HepG2 (cell line): Measurements from ENCODE around the gene GFRAL. TPM values are rescaled to one million over a fixed set of nuclear protein-coding genes. Genes with fewer than 3 reads are reported as not detected.

Experiments
- ATAC-seq: fragments of 200-7000 bp; cut with Tn5 transposase; 3 replicates; pipeline ENCODE4 v1.9.1; 2020; ENCODE audit warnings: mild to moderate bottlenecking, moderate library complexity
- BruUV-seq: library from RNA; stranded (reverse); fragments of 400-500 nt; replicated peaks from 2 replicates; lab custom pipeline; 2021; lab: Mats Ljungman, UMichigan
- CTCF ChIA-PET: fragments of 300-600 bp; formaldehyde crosslinking; extraction: SDS; loops from one replicate; lab custom pipeline; 2021; ENCODE audit warnings: low total read pairs, inconsistent platforms, low intra/inter-chr PET ratio; lab: Yijun Ruan, JAX
- POLR2A ChIA-PET: fragments of 350-600 bp; sonication (Branson Sonifier 250); formaldehyde crosslinking; loops from one replicate; lab custom pipeline; 2020; ENCODE audit warnings: antibody characterized with exemption, inconsistent platforms; lab: Yijun Ruan, JAX
- DNase-seq: peaks from one replicate; pipeline ENCODE4 v3.0.0-alpha.2; 2015; ENCODE audit warnings: low spot score
- FAIRE-seq: peaks from 3 replicates; lab custom pipeline; 2011; peaks lifted over from hg19 to GRCh38; lab: Jason Lieb, UNC
- H2AFZ ChIP-seq: one replicate; pipeline ENCODE4 v1.6.1; 2011; ENCODE audit warnings: low read length, inconsistent platforms
- H3K27ac ChIP-seq: fragments of 300-600 bp; 3 replicates; pipeline ENCODE4 v1.8.0; 2011; ENCODE audit warnings: mixed run types, mild to moderate bottlenecking, mixed read lengths, low read length, inconsistent platforms; ENCODE audit not compliant: insufficient read depth; ENCODE audit errors: extremely low read length
- H3K27me3 ChIP-seq, 2 experiments: fragments of 200-600 bp in 1 of 2; 2 replicates in 1 of 2; 3 replicates in 1 of 2; pipeline versions ENCODE4 v1.6.0 to v1.8.0; 2011; ENCODE audit warnings: low read length in 2 of 2, mild to moderate bottlenecking in 2 of 2, moderate library complexity in 2 of 2, inconsistent platforms in 1 of 2; ENCODE audit not compliant: insufficient read depth in 2 of 2, control insufficient read depth in 1 of 2
- H3K36me3 ChIP-seq, 2 experiments: fragments of 200-600 bp in 1 of 2; replicated peaks in 1 of 2; 2 replicates in 1 of 2; 3 replicates in 1 of 2; pipeline versions ENCODE4 v1.5.1 to v1.8.0; 2011; ENCODE audit warnings: low read length in 2 of 2, inconsistent platforms in 1 of 2; ENCODE audit not compliant: insufficient read depth in 2 of 2, control insufficient read depth in 1 of 2
- H3K4me1 ChIP-seq: 2 replicates; pipeline ENCODE4 v1.5.1; 2012; ENCODE audit warnings: low read length, inconsistent platforms; ENCODE audit not compliant: insufficient read depth
- H3K4me2 ChIP-seq: 2 replicates; pipeline ENCODE4 v1.6.0; 2011; ENCODE audit warnings: low read depth, low read length, inconsistent platforms
- H3K4me3 ChIP-seq, 3 experiments: fragments of 200-600 bp in 1 of 3; sonication (generic), shearing (Covaris generic) in 1 of 3; replicated peaks in 1 of 3; 2 replicates each; pipeline ENCODE4 v1.5.1; 2011 to 2016; ENCODE audit warnings: low read length in 3 of 3, inconsistent platforms in 2 of 3, low read depth in 2 of 3, mild to moderate bottlenecking in 2 of 3, control low read depth in 1 of 3, mixed read lengths in 1 of 3; ENCODE audit not compliant: insufficient read depth in 1 of 3
- H3K79me2 ChIP-seq: one replicate; pipeline ENCODE4 v1.6.1; 2011; ENCODE audit warnings: low read length, inconsistent platforms; ENCODE audit not compliant: insufficient read depth
- H3K9ac ChIP-seq: 2 replicates; pipeline ENCODE4 v1.6.0; 2011; ENCODE audit warnings: mild to moderate bottlenecking, low read depth, low read length, inconsistent platforms; ENCODE audit not compliant: insufficient read depth
- H3K9me3 ChIP-seq: 2 replicates; pipeline ENCODE4 v1.5.1; 2012; ENCODE audit warnings: mild to moderate bottlenecking, low read length
- H4K20me1 ChIP-seq: 2 replicates; pipeline ENCODE4 v1.6.0; 2011; ENCODE audit warnings: inconsistent platforms, mild to moderate bottlenecking, low read length, moderate library complexity; ENCODE audit not compliant: insufficient read depth
- CEBPG ChIP-seq: IDR thresholded peaks from 2 replicates; pipeline ENCODE4 v1.6.1; 2016
- CHD2 ChIP-seq: IDR thresholded peaks from 2 replicates; pipeline ENCODE4 v1.6.1; 2011; ENCODE audit warnings: low read depth, low read length, improper control_type of control experiment
- EHMT2 ChIP-seq: fragments of 200-600 bp; sonication (generic); IDR thresholded peaks from 2 replicates; pipeline ENCODE4 v1.7.0; 2017; ENCODE audit warnings: antibody characterized with exemption, low read depth, low read length, borderline replicate concordance
- FOXK1 ChIP-seq: sonication (generic); formaldehyde crosslinking; IDR thresholded peaks from 2 replicates; pipeline ENCODE4 v1.4.0; 2020; ENCODE audit warnings: low read depth, missing genetic modification reagents, borderline replicate concordance
- IRF2 ChIP-seq: IDR thresholded peaks from 2 replicates; pipeline ENCODE4 v1.6.1; 2018; ENCODE audit warnings: missing genetic modification reagents, missing compliant biosample characterization
- NFIB ChIP-seq: sonication (generic); formaldehyde crosslinking; IDR thresholded peaks from 2 replicates; pipeline ENCODE4 v1.9.0; 2021; ENCODE audit warnings: missing genetic modification reagents, mild to moderate bottlenecking, borderline replicate concordance
- NFRKB ChIP-seq: fragments of 450-650 bp; IDR thresholded peaks from 2 replicates; pipeline ENCODE4 v1.6.1; 2017
- ONECUT2 ChIP-seq: sonication (generic); formaldehyde crosslinking; IDR thresholded peaks from 2 replicates; pipeline ENCODE4 v1.4.0; 2020; ENCODE audit warnings: missing genetic modification reagents
- ZNF75D ChIP-seq: sonication (generic); formaldehyde crosslinking; IDR thresholded peaks from 2 replicates; pipeline ENCODE4 v1.8.1; 2023; ENCODE audit warnings: missing genetic modification reagents, mild to moderate bottlenecking, borderline replicate concordance
- WGBS: methylation state at CpG from one replicate; pipeline ENCODE4 v1.1.6; 2017; ENCODE audit warnings: low lambda C conversion rate; 5-methylcytosine and 5-hydroxymethylcytosine counted together
- in situ Hi-C: cut with HindIII; loops from 2 replicates; pipeline ENCODE4 v1.10.0; 2017; ENCODE audit warnings: low pct_unique_long_range_greater_than_20kb; ENCODE audit not compliant: extremely low pct_ligation_motif_present
- intact Hi-C: fragments of 100-400 bp; cut with micrococcal nuclease; formaldehyde crosslinking; loops from one replicate; pipeline ENCODE4 v1.10.0; 2022; ENCODE audit not compliant: unreplicated experiment
- polyA plus RNA-seq, 8 experiments: library from polyadenylated mRNA; depleted of rRNA in 3 of 8; stranded (reverse) in 7 of 8; unstranded in 1 of 8; fragments of >200 nt; fragmentation: Illumina TruSeq in 4 of 8; extraction: Trizol in 4 of 8; gene quantifications; 2 replicates each; pipeline versions ENCODE4 v1.2.1 to v1.2.3, GENCODE V29; 2011 to 2016; ENCODE audit warnings: low read depth in 4 of 8, missing spikeins in 1 of 8, mixed read lengths in 1 of 8; ENCODE audit not compliant: insufficient read depth in 1 of 8
- total RNA-seq, 5 experiments: library from RNA; depleted of rRNA; stranded (reverse); fragments of >200 nt; fragmentation: Illumina TruSeq; extraction: Trizol; gene quantifications; 2 replicates each; pipeline ENCODE4 v1.2.3, GENCODE V29; 2016; ENCODE audit warnings: low read depth in 1 of 5
- TF ChIP-seq, protein P1 (sequence below): IDR thresholded peaks from 2 replicates; pipeline ENCODE4 v1.6.1; 2016; ENCODE audit warnings: missing compliant biosample characterization, missing genetic modification reagents, borderline replicate concordance
- TF ChIP-seq, protein P2 (sequence below): IDR thresholded peaks from 2 replicates; pipeline ENCODE4 v1.6.1; 2016

The GFRAL gene
- total and polyA plus RNA-seq, 2 of the 13 experiments (the other 11 are each of a cell fraction or from before 2014, with no cell fraction given): not detected

DNA sequence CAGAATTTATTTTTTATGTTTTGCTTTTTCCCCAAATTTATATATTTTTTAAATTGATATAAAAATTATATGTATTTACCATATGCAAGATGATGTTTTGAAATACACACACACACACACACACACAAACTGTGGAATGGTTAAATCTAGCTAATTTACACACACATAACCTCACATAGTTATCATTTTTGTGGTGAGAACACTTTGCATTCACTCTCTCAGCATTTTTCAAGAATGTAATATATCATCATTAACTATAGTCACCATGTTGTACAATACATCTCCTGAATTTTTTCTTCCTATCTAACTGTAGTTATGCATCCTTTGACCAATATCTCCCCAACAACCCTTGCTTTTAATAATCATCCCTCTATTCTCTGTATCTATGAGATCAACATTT is 52.2 kb downstream of the GFRAL start:
- Histone ChIP-seq H4K20me1 (no peaks in the 10 kb centered on the region), H3K4me1 (no peaks in the 10 kb centered on the region), H3K4me2 (no peak overlapping the region), H3K9ac (no peak overlapping the region), H3K27ac (no peak overlapping the region), H3K36me3 (no peaks in the 10 kb centered on the region), H3K27me3 (no peaks in the 10 kb centered on the region), H3K79me2 (no peaks in the 10 kb centered on the region), H3K4me3 (no peak overlapping the region), H3K9me3 (no peaks in the 10 kb centered on the region), H2AFZ (no peak overlapping the region)
- TF ChIP-seq NFRKB (no peak), FOXK1 (CRISPR knock-in tag) (no peak)
- no TSS peak for BruUV-seq
- FAIRE-seq (no peak), ATAC-seq (no peak), DNase-seq (no peak)
- in situ Hi-C loops: no loop called here
- CTCF ChIA-PET: no interaction called here
- intact Hi-C loops: no loop called here
- POLR2A ChIA-PET: no interaction called here

DNA sequence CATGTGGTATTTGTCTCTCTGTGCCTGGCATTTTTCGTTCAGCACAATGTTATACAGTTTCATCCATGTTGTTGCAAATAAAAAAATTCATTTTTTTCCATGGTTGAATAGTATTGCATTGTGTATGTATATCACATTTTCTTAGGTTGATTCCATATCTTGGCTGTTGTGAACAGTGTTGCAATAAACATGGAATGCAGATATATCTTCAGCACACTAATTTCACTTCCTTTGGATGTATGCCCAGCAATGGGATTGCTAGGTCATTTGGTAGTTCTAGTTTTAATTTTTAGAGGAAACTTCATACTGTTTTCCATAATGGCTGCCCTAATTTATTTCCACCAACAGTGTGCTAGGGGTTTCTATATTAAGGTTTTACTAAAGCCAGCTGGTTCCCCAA is 52.6 kb downstream of the GFRAL start:
- Histone ChIP-seq H3K4me3 (no peak overlapping the region), H2AFZ (no peak overlapping the region), H3K27ac (no peak overlapping the region), H4K20me1 (no peaks in the 10 kb centered on the region), H3K27me3 (no peaks in the 10 kb centered on the region), H3K36me3 (no peaks in the 10 kb centered on the region), H3K9ac (no peak overlapping the region), H3K9me3 (no peaks in the 10 kb centered on the region), H3K4me1 (no peaks in the 10 kb centered on the region), H3K79me2 (no peaks in the 10 kb centered on the region)
- in situ Hi-C loops (no loop called here), intact Hi-C loops (no loop called here)
- WGBS: 0% methylated on average over 1 of the region's 1 CpG
- FAIRE-seq (no peak), DNase-seq (no peak)
- no TSS peak for BruUV-seq
- ChIA-PET CTCF (no interaction called here), POLR2A (no interaction called here)
- TF ChIP-seq ONECUT2 (no peak), EHMT2 (no peak), ZNF75D (no peak), NFIB (CRISPR knock-in tag) (no peak), CHD2 (no peak), CEBPG (CRISPR knock-in tag) (no peak), IRF2 (CRISPR knock-in tag) (no peak)
- TF ChIP-seq, protein P1, sequence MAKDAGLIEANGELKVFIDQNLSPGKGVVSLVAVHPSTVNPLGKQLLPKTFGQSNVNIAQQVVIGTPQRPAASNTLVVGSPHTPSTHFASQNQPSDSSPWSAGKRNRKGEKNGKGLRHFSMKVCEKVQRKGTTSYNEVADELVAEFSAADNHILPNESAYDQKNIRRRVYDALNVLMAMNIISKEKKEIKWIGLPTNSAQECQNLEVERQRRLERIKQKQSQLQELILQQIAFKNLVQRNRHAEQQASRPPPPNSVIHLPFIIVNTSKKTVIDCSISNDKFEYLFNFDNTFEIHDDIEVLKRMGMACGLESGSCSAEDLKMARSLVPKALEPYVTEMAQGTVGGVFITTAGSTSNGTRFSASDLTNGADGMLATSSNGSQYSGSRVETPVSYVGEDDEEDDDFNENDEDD: no peak
- TF ChIP-seq, protein P2, sequence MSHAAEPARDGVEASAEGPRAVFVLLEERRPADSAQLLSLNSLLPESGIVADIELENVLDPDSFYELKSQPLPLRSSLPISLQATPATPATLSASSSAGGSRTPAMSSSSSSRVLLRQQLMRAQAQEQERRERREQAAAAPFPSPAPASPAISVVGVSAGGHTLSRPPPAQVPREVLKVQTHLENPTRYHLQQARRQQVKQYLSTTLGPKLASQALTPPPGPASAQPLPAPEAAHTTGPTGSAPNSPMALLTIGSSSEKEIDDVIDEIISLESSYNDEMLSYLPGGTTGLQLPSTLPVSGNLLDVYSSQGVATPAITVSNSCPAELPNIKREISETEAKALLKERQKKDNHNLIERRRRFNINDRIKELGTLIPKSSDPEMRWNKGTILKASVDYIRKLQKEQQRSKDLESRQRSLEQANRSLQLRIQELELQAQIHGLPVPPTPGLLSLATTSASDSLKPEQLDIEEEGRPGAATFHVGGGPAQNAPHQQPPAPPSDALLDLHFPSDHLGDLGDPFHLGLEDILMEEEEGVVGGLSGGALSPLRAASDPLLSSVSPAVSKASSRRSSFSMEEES (CRISPR knock-in tag): no peak
- TF ChIP-seq, all 625 proteins: peak for 0
- no peak overlapping the region for H3K4me2 ChIP-seq
- no peak for ATAC-seq
